ENCODE measurements around the gene TLNRD1. TPM values are rescaled to one million over a fixed set of nuclear protein-coding genes. Genes with fewer than 3 reads are reported as not detected.
"Not testable (repeated sequence)": the region's sequence is repeated elsewhere in the genome, so short reads cannot be mapped to it uniquely, and the experiment has no call there.

Gene TLNRD1
- total RNA-seq, 1 donor from 2014 or later, result 5.5 TPM

DNA sequence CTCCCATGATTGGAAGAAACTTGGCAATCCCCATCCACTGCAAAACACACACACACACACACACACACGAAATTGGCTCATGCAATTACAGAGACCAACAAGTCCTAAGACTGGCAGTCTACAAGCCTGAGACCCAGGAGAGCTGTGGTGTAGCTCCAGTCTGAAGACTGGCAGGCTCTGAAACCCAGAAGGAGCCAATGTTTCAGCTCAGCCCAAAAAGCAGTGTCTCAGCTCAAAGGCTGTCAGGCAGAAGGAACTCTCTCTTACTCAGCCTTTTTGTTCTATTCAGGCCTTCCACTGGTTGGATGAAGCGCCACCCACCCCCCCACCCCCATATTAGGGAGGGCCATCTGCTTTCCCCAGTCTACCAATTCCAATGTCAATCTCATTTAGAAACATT, 43.2 kb upstream of the TLNRD1 start:
- peaks cover 19% of the 10 kb centered on the region for H3K36me3 ChIP-seq
- H3K27ac ChIP-seq (replicated peaks), result no peak overlapping the region
- H3K4me3 ChIP-seq, result no peak overlapping the region
- no peak for DNase-seq
- intact Hi-C loops (cut with micrococcal nuclease), result no loop called here
- no peaks in the 10 kb centered on the region for H3K4me1 ChIP-seq
- no peaks in the 10 kb centered on the region for H3K27me3 ChIP-seq (ENCODE audit: low read depth)
- TF ChIP-seq, protein P1, sequence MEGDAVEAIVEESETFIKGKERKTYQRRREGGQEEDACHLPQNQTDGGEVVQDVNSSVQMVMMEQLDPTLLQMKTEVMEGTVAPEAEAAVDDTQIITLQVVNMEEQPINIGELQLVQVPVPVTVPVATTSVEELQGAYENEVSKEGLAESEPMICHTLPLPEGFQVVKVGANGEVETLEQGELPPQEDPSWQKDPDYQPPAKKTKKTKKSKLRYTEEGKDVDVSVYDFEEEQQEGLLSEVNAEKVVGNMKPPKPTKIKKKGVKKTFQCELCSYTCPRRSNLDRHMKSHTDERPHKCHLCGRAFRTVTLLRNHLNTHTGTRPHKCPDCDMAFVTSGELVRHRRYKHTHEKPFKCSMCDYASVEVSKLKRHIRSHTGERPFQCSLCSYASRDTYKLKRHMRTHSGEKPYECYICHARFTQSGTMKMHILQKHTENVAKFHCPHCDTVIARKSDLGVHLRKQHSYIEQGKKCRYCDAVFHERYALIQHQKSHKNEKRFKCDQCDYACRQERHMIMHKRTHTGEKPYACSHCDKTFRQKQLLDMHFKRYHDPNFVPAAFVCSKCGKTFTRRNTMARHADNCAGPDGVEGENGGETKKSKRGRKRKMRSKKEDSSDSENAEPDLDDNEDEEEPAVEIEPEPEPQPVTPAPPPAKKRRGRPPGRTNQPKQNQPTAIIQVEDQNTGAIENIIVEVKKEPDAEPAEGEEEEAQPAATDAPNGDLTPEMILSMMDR (IDR thresholded peaks at IDR 0.05; ENCODE audit: borderline replicate concordance), result no peak
- no peaks in the 10 kb centered on the region for H3K9me3 ChIP-seq (replicated peaks)

DNA sequence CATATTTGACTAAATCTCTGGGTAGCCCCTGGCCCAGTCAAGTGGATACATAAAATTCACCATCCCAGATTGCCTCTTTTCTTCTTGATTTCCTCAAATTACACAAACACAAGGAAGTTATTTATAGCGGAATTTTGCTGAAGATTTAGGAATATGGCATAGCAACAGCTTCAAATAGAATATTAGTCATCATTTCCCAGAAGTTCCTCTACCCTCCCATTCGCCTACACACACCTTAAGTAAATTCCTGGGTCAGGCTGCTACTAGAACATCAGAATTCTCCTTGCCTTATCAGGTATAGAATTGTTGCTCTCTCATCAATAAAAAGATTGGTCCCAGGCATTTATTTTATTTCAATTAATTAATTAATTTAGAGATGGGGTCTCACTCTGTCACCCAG, 42.7 kb upstream of the TLNRD1 start:
- no peak overlapping the region for H3K27ac ChIP-seq (replicated peaks)
- no peak overlapping the region for H3K4me3 ChIP-seq
- intact Hi-C loops (cut with micrococcal nuclease), result no loop called here
- peaks cover 19% of the 10 kb centered on the region for H3K36me3 ChIP-seq
- no peaks in the 10 kb centered on the region for H3K27me3 ChIP-seq (ENCODE audit: low read depth)
- no peak for DNase-seq
- H3K4me1 ChIP-seq, result no peaks in the 10 kb centered on the region
- TF ChIP-seq, protein P1 (IDR thresholded peaks at IDR 0.05; ENCODE audit: borderline replicate concordance), result no peak
- H3K9me3 ChIP-seq (replicated peaks), result no peaks in the 10 kb centered on the region

DNA sequence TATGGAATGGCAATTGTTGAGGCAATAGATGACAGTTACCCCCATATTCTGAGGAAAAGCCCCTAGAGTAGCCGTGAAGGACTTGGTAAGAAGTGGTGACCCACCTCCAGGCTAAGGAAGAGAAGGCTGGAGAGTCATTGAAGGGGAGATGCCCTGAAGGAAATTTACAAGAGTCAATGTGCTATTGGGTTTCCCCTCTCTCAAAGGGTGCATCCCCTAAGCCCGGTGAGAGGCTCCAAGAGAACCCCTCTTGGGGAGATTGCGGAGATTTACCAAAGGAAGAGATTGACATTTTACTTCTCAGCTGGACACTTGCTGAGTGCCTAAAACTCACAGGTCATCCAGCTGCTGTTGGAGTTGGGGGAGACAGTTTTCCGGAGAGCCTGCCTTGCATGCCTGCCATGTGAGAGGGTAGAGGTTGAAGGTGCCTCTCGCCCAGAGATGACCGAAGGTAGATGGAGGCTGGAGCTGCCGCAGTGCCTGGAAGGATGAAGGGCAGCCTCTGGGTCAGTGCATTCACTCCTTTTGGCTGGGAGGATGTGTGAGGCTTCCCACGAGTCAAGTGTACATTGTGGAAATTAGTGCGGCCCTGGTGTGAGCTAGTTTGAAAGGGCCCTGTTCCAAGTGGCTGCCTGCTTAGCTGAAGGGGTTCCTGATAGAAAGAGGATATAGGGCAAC, 41.8 kb upstream of the TLNRD1 start:
- Histone ChIP-seq H3K27me3 (ENCODE audit: low read depth) (no peaks in the 10 kb centered on the region), H3K9me3 (replicated peaks) (peaks cover under 1% of the 10 kb centered on the region), H3K4me1 (no peaks in the 10 kb centered on the region), H3K36me3 (peaks cover 15% of the 10 kb centered on the region), H3K4me3 (no peak overlapping the region), H3K27ac (replicated peaks) (no peak overlapping the region)
- TF ChIP-seq, protein P1 (IDR thresholded peaks at IDR 0.05; ENCODE audit: borderline replicate concordance), result no peak
- intact Hi-C loops (cut with micrococcal nuclease), result no loop called here
- DNase-seq, result no peak

DNA sequence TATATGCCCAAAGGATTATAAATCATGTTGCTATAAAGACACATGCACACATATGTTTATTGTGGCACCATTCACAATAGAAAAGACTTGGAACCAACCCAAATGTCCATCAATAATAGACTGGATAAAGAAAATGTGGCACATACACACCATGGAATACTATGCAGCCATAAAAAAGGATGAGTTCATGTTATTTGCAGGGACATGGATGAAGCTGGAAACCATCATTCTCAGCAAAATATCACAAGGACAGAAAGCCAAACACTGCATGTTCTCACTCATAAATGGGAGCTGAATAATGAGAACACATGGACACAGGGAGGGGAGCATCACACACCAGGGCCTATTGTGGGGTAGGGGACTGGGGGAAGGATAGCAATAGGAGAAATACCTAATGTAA, 35.3 kb upstream of the TLNRD1 start:
- H3K36me3 ChIP-seq, result peaks cover 20% of the 10 kb centered on the region
- not testable (repeated sequence) for H3K4me1 ChIP-seq; H3K4me3 ChIP-seq; H3K27ac ChIP-seq (replicated peaks); H3K27me3 ChIP-seq (ENCODE audit: low read depth); DNase-seq
- H3K9me3 ChIP-seq (replicated peaks), result peaks cover 15% of the 10 kb centered on the region
- intact Hi-C loops (cut with micrococcal nuclease), result loop anchor here (10.0 kb wide), 1 partner anchor 191 kb away; the partner anchor contains the start of gene CEMIP

DNA sequence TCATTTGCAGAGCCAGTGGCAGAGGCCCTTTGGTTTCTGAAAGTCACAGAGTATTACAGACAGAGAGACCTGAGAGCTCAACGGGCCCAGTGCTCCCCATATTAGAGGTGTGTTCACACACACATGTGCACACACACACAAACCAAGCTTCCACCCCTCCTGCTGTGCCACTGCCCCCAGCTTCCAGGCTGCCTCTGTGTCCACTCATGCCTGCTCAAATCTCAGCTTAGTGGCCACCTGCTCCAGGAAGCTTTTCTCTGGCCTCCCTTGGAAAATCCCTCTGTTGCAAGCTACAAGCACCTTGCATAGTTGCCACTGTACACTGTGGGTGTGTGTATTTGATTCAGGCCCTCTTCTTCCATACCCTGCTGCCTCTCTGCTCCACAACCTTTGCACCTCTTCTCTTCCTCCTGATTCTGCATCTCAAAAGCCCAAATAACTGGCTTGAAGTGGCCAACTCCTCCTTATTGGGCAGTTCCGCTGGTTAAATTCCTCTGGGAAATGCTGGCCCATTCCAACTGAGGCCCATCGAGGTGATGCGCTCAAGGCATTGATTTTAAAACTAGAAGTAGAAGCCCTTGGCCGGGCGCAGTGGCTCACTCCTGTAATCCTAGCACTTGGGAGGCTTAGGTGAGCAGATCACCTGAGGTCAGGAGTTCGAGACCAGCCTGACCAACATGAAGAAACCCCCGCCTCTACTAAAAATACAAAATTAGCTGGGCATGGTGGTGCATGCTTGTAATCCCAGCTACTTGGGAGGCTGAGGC, 34.1 kb upstream of the TLNRD1 start:
- Histone ChIP-seq H3K9me3 (replicated peaks) (peaks cover 15% of the 10 kb centered on the region), H3K27me3 (ENCODE audit: low read depth) (no peaks in the 10 kb centered on the region), H3K4me3 (no peak overlapping the region), H3K36me3 (peaks cover 20% of the 10 kb centered on the region), H3K27ac (replicated peaks) (no peak overlapping the region), H3K4me1 (peaks cover 4% of the 10 kb centered on the region)
- TF ChIP-seq, protein P1 (IDR thresholded peaks at IDR 0.05; ENCODE audit: borderline replicate concordance), result no peak
- DNase-seq, result no peak
- intact Hi-C loops (cut with micrococcal nuclease), result loop anchor here (10.0 kb wide), 1 partner anchor 192 kb away; the partner anchor contains the start of gene CEMIP

DNA sequence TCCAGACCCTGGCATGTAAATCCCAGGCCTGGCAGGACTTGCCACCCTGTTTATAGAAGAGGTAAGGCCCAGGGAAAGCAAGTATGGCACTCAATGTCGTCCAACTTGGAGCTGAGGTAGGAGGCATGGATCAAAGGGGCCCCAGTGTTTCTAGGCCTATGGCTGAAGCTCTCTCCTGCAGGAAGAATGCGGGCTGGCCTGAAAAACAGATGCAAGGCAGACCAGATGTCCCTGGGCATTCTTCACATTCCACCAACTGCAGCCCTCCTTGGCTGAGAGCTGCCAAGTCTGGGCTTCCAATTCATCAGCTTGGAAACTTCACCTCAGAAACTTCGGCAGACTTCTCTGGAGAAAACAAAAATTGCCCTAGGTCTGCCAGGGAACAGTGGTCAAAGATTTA, 33.3 kb upstream of the TLNRD1 start:
- DNase-seq, result no peak
- H3K27ac ChIP-seq (replicated peaks), result no peak overlapping the region
- H3K4me3 ChIP-seq, result no peak overlapping the region
- H3K36me3 ChIP-seq, result peaks cover 20% of the 10 kb centered on the region
- H3K4me1 ChIP-seq, result peaks cover 4% of the 10 kb centered on the region
- H3K27me3 ChIP-seq (ENCODE audit: low read depth), result no peaks in the 10 kb centered on the region
- intact Hi-C loops (cut with micrococcal nuclease), result loop anchor here (10.0 kb wide), 1 partner anchor 193 kb away; the partner anchor contains the start of gene CEMIP
- peaks cover 15% of the 10 kb centered on the region for H3K9me3 ChIP-seq (replicated peaks)
- TF ChIP-seq, protein P1 (IDR thresholded peaks at IDR 0.05; ENCODE audit: borderline replicate concordance), result no peak

All from left ventricle myocardium inferior (tissue), 1 donor.